Body of pancreas (tissue), 4 donors: ENCODE measurements around the gene CAST.

ENCODE experiments used
- POLR2A ChIP-seq, 3 donors: fragments of 450-650 bp; IDR thresholded peaks; one replicate each; pipeline ENCODE4 v1.6.1; 2016; ENCODE audit warnings: antibody characterized with exemption in 3 of 3, mild to moderate bottlenecking in 2 of 3
- TF ChIP-seq, protein P1 (sequence below), 7 experiments: fragments of 450-650 bp in 4 of 7; fragments of 200-600 bp in 3 of 7; sonication (generic) in 3 of 7; IDR thresholded peaks; one replicate each; pipeline ENCODE4 v1.5.1; 2016 to 2019; ENCODE audit warnings: antibody characterized with exemption in 7 of 7

DNA sequence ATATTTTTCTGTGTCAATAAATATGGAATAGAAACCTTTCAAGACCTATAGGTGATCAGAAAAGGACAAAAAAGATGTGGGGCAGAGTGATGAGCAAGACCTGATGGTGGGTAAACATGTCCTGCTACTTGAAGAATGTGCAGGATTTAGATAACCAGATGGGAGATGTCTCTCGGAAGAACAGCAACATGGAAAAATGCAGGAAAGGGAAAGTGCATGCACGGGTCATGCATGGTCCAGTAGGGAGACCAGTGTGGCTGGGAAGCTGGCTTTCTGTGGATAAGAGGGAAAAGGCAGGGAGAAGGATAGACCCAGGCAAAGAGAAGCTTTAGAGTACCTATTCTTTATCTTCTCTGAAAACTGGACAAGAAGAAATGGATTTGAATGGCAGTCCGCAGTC, 7.1 kb upstream of the CAST start:
- TF ChIP-seq, protein P1, sequence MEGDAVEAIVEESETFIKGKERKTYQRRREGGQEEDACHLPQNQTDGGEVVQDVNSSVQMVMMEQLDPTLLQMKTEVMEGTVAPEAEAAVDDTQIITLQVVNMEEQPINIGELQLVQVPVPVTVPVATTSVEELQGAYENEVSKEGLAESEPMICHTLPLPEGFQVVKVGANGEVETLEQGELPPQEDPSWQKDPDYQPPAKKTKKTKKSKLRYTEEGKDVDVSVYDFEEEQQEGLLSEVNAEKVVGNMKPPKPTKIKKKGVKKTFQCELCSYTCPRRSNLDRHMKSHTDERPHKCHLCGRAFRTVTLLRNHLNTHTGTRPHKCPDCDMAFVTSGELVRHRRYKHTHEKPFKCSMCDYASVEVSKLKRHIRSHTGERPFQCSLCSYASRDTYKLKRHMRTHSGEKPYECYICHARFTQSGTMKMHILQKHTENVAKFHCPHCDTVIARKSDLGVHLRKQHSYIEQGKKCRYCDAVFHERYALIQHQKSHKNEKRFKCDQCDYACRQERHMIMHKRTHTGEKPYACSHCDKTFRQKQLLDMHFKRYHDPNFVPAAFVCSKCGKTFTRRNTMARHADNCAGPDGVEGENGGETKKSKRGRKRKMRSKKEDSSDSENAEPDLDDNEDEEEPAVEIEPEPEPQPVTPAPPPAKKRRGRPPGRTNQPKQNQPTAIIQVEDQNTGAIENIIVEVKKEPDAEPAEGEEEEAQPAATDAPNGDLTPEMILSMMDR (IDR thresholded peaks at IDR 0.05): no peak
- no peak for TF ChIP-seq POLR2A (IDR thresholded peaks at IDR 0.05)
